CD4-positive, alpha-beta T cell treated with Interferon gamma for 1 hour (primary cell): ENCODE results near the gene ZNF436.
A peak's percentile ranks its signal among the peaks of the same experiment; 100 is the strongest.
"Not testable (repeated sequence)": the region's sequence is repeated elsewhere in the genome, so short reads cannot be mapped to it uniquely, and the experiment has no call there.

Experiments used
- DNase-seq: peaks from one replicate; pipeline ENCODE4 v3.0.0-alpha.2; 2020

The ZNF436 gene

GRCh38 chr1:23366146-23366545 lies 3.5 kb downstream of the ZNF436 start:
- DNase-seq = no peak

GRCh38 chr1:23362218-23362713 lies 7.4 kb downstream of the ZNF436 start:
- DNase-seq = no peak

- no peak for DNase-seq
Observed at GRCh38 chr1:23358310-23358875, 11.2 kb downstream of the ZNF436 start.

GRCh38 chr1:23357138-23357908 lies 12.3 kb downstream of the ZNF436 start:
- no peak for DNase-seq

GRCh38 chr1:23356471-23357137 lies 13.0 kb downstream of the ZNF436 start:
- DNase-seq = no peak

- no peak for DNase-seq
Observed at GRCh38 chr1:23354245-23354644, 15.4 kb downstream of the ZNF436 start.

- no peak for DNase-seq
Observed at GRCh38 chr1:23352096-23352695, 17.4 kb downstream of the ZNF436 start.

- no peak for DNase-seq
Observed at GRCh38 chr1:23345920-23346319, 23.7 kb downstream of the ZNF436 start.

GRCh38 chr1:23344987-23345472 lies 24.6 kb downstream of the ZNF436 start:
- no peak for DNase-seq

GRCh38 chr1:23344111-23344986 lies 25.3 kb downstream of the ZNF436 start, which contains the start of gene HNRNPR:
TSS of gene HNRNPR (minus strand) at chr1:23344284. CDS start at chr1:23341008, 3,276 bp downstream.
- peak; percentile 99 for DNase-seq

- no peak for DNase-seq
Observed at GRCh38 chr1:23343221-23344110, 26.2 kb downstream of the ZNF436 start.

- no peak for DNase-seq
Observed at GRCh38 chr1:23341931-23342692, 27.5 kb downstream of the ZNF436 start.

GRCh38 chr1:23339632-23340031 lies 30.0 kb downstream of the ZNF436 start:
- DNase-seq = no peak

- DNase-seq = no peak
Observed at GRCh38 chr1:23337869-23338268, 31.8 kb downstream of the ZNF436 start.

- DNase-seq = no peak
Observed at GRCh38 chr1:23331713-23332112, 37.9 kb downstream of the ZNF436 start.

GRCh38 chr1:23330846-23331245 lies 38.8 kb downstream of the ZNF436 start:
- no peak for DNase-seq

GRCh38 chr1:23325393-23325792 lies 44.2 kb downstream of the ZNF436 start:
- no peak for DNase-seq

GRCh38 chr1:23322770-23323169 lies 46.9 kb downstream of the ZNF436 start:
- DNase-seq = no peak

- DNase-seq = not testable (repeated sequence)
Observed at GRCh38 chr1:23310280-23310679, 59.4 kb downstream of the ZNF436 start.
